LNCAP (cell line): ENCODE results near the gene TNRC6C.

Experiments used
- CTCF ChIP-seq: fragments of 450-650 bp; IDR thresholded peaks from 2 replicates; pipeline ENCODE4 v1.5.1; 2017; ENCODE audit warnings: mild to moderate bottlenecking

The TNRC6C gene

GRCh38 chr17:78143214-78144146, 185.0 kb downstream of the TNRC6C start:
- TF ChIP-seq CTCF: no peak

- no peak for TF ChIP-seq CTCF
Measured at GRCh38 chr17:78144147-78144719, 185.7 kb downstream of the TNRC6C start.

GRCh38 chr17:78144736-78145641, 186.5 kb downstream of the TNRC6C start:
- no peak; the same call in 1 of the 2 replicates for TF ChIP-seq CTCF

GRCh38 chr17:78146471-78146869, 188.0 kb downstream of the TNRC6C start:
- no peak for TF ChIP-seq CTCF

- no peak for TF ChIP-seq CTCF
Measured at GRCh38 chr17:78146881-78147280, 188.4 kb downstream of the TNRC6C start.

- no peak for TF ChIP-seq CTCF
Measured at GRCh38 chr17:78147315-78147998, 189.0 kb downstream of the TNRC6C start.
